Upper lobe of left lung (tissue), 4 donors: ENCODE data around the gene MLLT3.

ENCODE experiments used
- EP300 ChIP-seq, 4 donors: sonication (generic); formaldehyde crosslinking; IDR thresholded peaks; one replicate each; pipeline ENCODE4 v1.5.1; 2017; ENCODE audit warnings: antibody characterized with exemption in 4 of 4, control low read depth in 2 of 4
- POLR2A ChIP-seq, 4 donors: fragments of 450-650 bp; IDR thresholded peaks; one replicate each; pipeline ENCODE4 v1.5.1; 2016 to 2017; ENCODE audit warnings: antibody characterized with exemption in 4 of 4, mild to moderate bottlenecking in 2 of 4
- POLR2AphosphoS5 ChIP-seq, 2 donors: sonication (generic); formaldehyde crosslinking; IDR thresholded peaks; one replicate each; pipeline ENCODE4 v1.5.1; 2017; ENCODE audit warnings: antibody characterized with exemption in 2 of 2
- TF ChIP-seq, protein P1 (sequence below), 6 experiments: fragments of 450-650 bp in 4 of 6; fragments of 200-600 bp in 2 of 6; sonication (generic) in 2 of 6; IDR thresholded peaks; one replicate each; pipeline ENCODE4 v1.5.1; 2016 to 2019; ENCODE audit warnings: antibody characterized with exemption in 6 of 6

DNA sequence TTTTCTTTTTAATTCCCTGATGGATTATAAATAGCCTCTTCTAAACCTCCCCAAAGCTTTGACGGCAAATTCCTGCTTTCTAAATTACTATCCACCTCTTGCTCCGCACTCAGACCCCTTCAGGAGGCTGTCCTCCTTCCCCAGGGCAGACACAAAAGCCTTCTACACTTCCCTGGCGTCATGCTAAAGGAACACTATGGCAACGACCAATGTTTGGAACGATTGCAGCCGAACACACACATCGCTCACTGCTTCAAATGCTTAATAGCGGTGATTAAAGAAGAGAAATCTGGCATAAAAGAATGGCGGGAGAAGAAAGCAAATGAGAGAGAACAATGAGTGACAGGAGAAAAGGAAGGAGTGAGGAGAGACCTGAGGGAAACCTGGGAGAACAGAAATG is 297.3 kb downstream of the MLLT3 start:
- TF ChIP-seq, protein P1, sequence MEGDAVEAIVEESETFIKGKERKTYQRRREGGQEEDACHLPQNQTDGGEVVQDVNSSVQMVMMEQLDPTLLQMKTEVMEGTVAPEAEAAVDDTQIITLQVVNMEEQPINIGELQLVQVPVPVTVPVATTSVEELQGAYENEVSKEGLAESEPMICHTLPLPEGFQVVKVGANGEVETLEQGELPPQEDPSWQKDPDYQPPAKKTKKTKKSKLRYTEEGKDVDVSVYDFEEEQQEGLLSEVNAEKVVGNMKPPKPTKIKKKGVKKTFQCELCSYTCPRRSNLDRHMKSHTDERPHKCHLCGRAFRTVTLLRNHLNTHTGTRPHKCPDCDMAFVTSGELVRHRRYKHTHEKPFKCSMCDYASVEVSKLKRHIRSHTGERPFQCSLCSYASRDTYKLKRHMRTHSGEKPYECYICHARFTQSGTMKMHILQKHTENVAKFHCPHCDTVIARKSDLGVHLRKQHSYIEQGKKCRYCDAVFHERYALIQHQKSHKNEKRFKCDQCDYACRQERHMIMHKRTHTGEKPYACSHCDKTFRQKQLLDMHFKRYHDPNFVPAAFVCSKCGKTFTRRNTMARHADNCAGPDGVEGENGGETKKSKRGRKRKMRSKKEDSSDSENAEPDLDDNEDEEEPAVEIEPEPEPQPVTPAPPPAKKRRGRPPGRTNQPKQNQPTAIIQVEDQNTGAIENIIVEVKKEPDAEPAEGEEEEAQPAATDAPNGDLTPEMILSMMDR (IDR thresholded peaks at IDR 0.05): no peak
- TF ChIP-seq POLR2A (IDR thresholded peaks at IDR 0.05) (no peak), POLR2AphosphoS5 (IDR thresholded peaks at IDR 0.05) (no peak), EP300 (IDR thresholded peaks at IDR 0.05) (no peak)
